ENCODE results near the gene RERG.

DNA sequence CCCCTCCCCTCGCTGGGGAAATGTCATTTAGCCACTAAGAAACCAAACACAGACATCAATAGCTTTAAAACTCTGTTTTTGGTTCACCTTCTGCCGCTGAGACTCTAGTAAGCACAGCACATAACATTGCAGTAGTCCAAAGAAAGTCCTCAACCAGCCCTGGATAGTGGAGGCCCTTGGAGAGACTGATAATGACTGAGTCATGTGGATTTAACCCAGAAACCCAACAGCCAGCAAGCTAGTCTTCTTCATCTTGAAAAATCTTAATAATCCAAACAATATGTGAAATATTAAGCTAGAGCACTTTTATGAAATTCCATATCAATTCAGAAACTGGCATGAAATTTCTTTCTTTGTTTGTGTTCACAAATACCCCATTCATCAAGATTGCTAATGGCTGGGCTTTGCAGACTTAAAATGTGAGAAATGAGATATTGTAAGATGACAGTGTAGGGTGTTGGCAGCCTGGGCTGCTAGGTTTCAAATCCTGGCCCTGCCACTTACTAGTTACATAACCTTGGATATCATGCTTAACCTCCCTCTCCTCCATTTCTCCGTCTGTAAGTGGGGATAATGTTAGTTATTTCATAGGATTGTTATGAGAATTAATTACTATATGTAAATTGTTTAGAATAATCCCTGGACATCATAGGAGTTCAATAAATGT lies 40.1 kb downstream of the RERG start:
- TF ChIP-seq POLR2AphosphoS5 (IDR thresholded peaks at IDR 0.05) (no peak), POLR2A (IDR thresholded peaks at IDR 0.05) (no peak), EP300 (IDR thresholded peaks at IDR 0.05) (no peak)
- TF ChIP-seq, protein P1, sequence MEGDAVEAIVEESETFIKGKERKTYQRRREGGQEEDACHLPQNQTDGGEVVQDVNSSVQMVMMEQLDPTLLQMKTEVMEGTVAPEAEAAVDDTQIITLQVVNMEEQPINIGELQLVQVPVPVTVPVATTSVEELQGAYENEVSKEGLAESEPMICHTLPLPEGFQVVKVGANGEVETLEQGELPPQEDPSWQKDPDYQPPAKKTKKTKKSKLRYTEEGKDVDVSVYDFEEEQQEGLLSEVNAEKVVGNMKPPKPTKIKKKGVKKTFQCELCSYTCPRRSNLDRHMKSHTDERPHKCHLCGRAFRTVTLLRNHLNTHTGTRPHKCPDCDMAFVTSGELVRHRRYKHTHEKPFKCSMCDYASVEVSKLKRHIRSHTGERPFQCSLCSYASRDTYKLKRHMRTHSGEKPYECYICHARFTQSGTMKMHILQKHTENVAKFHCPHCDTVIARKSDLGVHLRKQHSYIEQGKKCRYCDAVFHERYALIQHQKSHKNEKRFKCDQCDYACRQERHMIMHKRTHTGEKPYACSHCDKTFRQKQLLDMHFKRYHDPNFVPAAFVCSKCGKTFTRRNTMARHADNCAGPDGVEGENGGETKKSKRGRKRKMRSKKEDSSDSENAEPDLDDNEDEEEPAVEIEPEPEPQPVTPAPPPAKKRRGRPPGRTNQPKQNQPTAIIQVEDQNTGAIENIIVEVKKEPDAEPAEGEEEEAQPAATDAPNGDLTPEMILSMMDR (IDR thresholded peaks at IDR 0.05), result no peak
